T1000 (cell line): ENCODE measurements around the gene CCDC17.
A peak's percentile ranks its signal among the peaks of the same experiment; 100 is the strongest.

Experiments
- DNase-seq: peaks from one replicate; lab custom pipeline; 2025; ENCODE audit warnings: mixed read lengths; lab: John Stamatoyannopoulos, UW

CCDC17 gene

DNA sequence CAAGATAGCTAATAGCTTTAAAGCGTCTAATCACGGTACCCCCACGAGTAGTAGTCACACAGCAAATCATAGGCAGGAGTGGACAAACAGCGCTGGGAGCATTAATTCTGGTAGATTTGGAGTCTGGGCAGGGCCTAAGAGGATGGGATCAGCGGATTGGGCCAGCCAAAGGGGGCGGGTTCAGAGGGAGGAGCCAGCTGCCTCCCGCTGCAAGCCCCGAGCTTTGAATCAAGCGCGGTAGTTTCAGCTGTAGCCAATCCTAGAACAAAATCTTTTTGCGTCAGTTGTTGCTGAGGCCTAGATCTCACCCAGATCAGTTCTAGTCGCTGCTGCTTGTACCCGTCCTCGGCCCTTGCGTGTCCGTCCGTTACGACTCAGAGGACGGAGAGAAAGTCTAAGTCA is 40.6 kb downstream of the CCDC17 start:
- DNase-seq = peak; percentile 93

DNA sequence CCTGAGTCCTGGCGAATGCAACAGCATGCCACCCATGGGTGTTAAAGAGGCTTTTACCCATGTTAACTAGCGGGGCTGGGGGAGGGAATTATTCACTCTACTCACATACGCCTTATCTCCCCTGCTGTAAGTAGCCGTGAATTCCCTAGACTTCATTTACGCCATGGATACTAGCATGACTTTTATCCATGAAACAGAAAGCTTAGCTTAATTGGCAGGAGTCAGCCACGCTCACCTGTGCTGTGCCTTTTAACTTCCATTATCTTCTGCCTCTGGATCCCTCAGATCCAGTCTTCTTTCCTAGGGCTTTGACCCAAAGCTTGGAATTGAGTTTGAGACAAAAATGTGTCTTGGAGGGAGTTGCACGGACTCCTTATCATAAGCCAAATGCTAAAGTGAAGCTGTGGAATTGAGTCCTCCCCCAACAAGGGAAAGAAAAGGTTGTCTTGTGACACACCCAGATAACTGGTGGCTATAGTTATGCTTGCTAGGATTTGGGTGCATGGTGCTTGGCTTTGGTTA is 49.7 kb downstream of the CCDC17 start:
- DNase-seq = no peak

DNA sequence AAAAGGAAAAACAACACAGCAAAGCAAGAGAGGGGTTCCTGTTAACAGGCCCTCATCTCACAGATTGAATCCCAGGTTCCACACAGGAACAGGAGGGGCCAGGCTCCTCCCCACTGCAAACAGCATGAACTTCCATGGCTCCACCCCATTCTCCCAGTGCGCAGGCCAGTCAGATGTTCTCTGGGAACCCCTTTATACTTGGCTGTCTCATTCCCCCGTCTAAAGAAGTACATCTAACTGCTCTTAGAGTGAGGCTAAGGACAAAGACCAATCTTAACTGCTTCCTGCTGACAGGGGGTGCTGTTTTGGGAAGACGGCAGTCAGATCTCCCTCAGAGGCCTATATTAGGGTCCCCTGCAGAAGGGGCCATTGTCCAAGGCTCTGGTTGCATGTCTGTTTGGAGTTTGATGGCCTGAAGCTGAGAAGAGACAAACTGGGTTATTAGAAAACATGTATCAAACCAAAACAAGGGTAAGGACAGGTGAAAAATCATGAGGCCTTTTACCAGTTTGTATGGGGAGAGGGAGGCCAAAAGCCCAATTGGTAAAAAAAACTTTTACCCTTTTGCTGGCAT is 50.5 kb downstream of the CCDC17 start:
- no peak for DNase-seq

DNA sequence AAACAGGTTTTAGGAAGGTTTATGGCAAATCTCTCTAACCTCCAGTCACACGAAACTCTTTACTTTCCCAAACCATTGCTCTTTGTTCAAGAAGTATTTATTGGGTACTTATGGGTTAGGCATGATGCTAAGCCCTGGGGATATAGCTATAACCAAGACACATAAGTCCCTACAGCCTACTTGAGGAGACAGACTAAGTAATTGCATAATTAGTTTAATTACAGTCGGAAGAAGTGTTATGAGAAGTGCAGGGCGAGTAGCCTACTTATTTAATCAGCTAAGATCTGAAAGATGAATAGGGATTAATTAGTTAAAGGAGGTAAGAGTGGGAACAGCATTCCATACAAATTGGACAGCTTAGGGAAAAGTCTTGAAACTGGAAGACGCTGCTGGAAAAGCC is 53.2 kb downstream of the CCDC17 start:
- no peak for DNase-seq
